Neural cell (in vitro differentiated cells): ENCODE results near the gene KCTD10. TPM values are rescaled to one million over a fixed set of nuclear protein-coding genes. Genes with fewer than 3 reads are reported as not detected.

Experiments
- H2AFZ ChIP-seq: fragments of 200-600, 300-800 bp; sonication (generic), shearing (Covaris generic); 2 replicates; pipeline ENCODE4 v1.6.0; 2014; ENCODE audit warnings: low read depth, mild to moderate bottlenecking, antibody characterized with exemption, low read length, moderate library complexity
- H3F3A ChIP-seq: fragments of 200-600 bp; shearing (Covaris generic); 2 replicates; pipeline ENCODE4 v1.6.1; 2016; ENCODE audit warnings: mild to moderate bottlenecking, moderate library complexity, mixed read lengths, antibody characterized with exemption, low read length; ENCODE audit not compliant: insufficient read depth, poor library complexity, severe bottlenecking
- H3K27ac ChIP-seq: fragments of 200-600, 300-800 bp; sonication (generic), shearing (Covaris generic); 2 replicates; pipeline ENCODE4 v1.5.1; 2014; ENCODE audit warnings: mild to moderate bottlenecking, low read length, moderate library complexity
- H3K27me3 ChIP-seq: fragments of 300-800, 200-600 bp; sonication (generic), shearing (Covaris generic); 2 replicates; pipeline ENCODE4 v1.6.0; 2014; ENCODE audit warnings: mild to moderate bottlenecking, low read depth, low read length, moderate library complexity; ENCODE audit not compliant: insufficient read depth
- H3K36me3 ChIP-seq: fragments of 300-800, 200-600 bp; sonication (generic), shearing (Covaris generic); 2 replicates; pipeline ENCODE4 v1.5.1; 2014; ENCODE audit warnings: mild to moderate bottlenecking, antibody characterized with exemption, low read length, moderate library complexity; ENCODE audit not compliant: insufficient read depth
- H3K4me2 ChIP-seq: fragments of 300-800, 200-600 bp; sonication (generic), shearing (Covaris generic); 2 replicates; pipeline ENCODE4 v1.6.0; 2014; ENCODE audit warnings: mild to moderate bottlenecking, low read length
- H3K4me3 ChIP-seq: fragments of 300-800, 200-600 bp; sonication (generic), shearing (Covaris generic); 2 replicates; pipeline ENCODE4 v1.5.1; 2014; ENCODE audit warnings: mild to moderate bottlenecking, low read length, moderate library complexity
- H3K79me2 ChIP-seq: fragments of 200-600 bp; shearing (Covaris generic); replicated peaks from 2 replicates; pipeline ENCODE4 v1.6.0; 2014; ENCODE audit warnings: mild to moderate bottlenecking, low read length, moderate library complexity; ENCODE audit not compliant: insufficient read depth
- H3K9ac ChIP-seq: fragments of 300-800, 200-600 bp; sonication (generic), shearing (Covaris generic); 2 replicates; pipeline ENCODE4 v1.6.1; 2016; ENCODE audit warnings: mild to moderate bottlenecking, low read length, mixed read lengths
- H3K9me2 ChIP-seq: fragments of 200-600 bp; shearing (Covaris generic); 2 replicates; pipeline ENCODE4 v1.6.1; 2016; ENCODE audit warnings: mild to moderate bottlenecking, low read length, mixed read lengths; ENCODE audit not compliant: insufficient read depth
- H3K9me3 ChIP-seq: fragments of 200-600, 300-800 bp; sonication (generic), shearing (Covaris generic); 2 replicates; pipeline ENCODE4 v1.6.1; 2016; ENCODE audit warnings: mild to moderate bottlenecking, mixed run types, low read length, moderate library complexity, mixed read lengths
- H4K20me1 ChIP-seq: fragments of 200-600 bp; shearing (Covaris generic); 2 replicates; pipeline ENCODE4 v1.6.1; 2016; ENCODE audit warnings: mild to moderate bottlenecking, mixed run types; ENCODE audit not compliant: insufficient read depth
- EP300 ChIP-seq: fragments of 450-650 bp; conservative IDR thresholded peaks from 2 replicates; pipeline ENCODE4 v1.6.1; 2014; ENCODE audit warnings: antibody characterized with exemption, mild to moderate bottlenecking, moderate library complexity; ENCODE audit not compliant: poor library complexity, severe bottlenecking
- EZH2 ChIP-seq: fragments of 200-600, 300-800 bp; shearing (Covaris generic), sonication (generic); IDR thresholded peaks from 2 replicates; pipeline ENCODE4 v1.6.1; 2014; ENCODE audit warnings: antibody characterized with exemption, low read length, borderline replicate concordance, mild to moderate bottlenecking; ENCODE audit not compliant: insufficient read depth, poor library complexity, severe bottlenecking
- MXI1 ChIP-seq: fragments of 450-650 bp; conservative IDR thresholded peaks from 2 replicates; pipeline ENCODE4 v1.6.1; 2014; ENCODE audit warnings: antibody characterized with exemption, mild to moderate bottlenecking; ENCODE audit not compliant: poor library complexity, severe bottlenecking
- POLR2AphosphoS5 ChIP-seq: IDR thresholded peaks from 2 replicates; pipeline ENCODE4 v1.6.1; 2012
- RAD21 ChIP-seq: fragments of 450-650 bp; conservative IDR thresholded peaks from 2 replicates; pipeline ENCODE4 v1.6.1; 2014; ENCODE audit warnings: antibody characterized with exemption, mild to moderate bottlenecking, moderate library complexity
- SMC3 ChIP-seq: fragments of 450-650 bp; conservative IDR thresholded peaks from 2 replicates; pipeline ENCODE4 v1.6.1; 2014; ENCODE audit warnings: antibody characterized with exemption, mild to moderate bottlenecking, moderate library complexity; ENCODE audit not compliant: poor library complexity
- TAF1 ChIP-seq: IDR thresholded peaks from 2 replicates; pipeline ENCODE4 v1.6.1; 2012; ENCODE audit warnings: low read depth
- polyA plus RNA-seq: library from polyadenylated mRNA; depleted of rRNA; stranded (reverse); fragments of >200 nt; gene quantifications from 2 replicates; pipeline ENCODE4 v1.2.3, GENCODE V29; 2014
- TF ChIP-seq, protein P1 (sequence below): fragments of 450-650 bp; IDR thresholded peaks from 2 replicates; pipeline ENCODE4 v1.5.1; 2014; ENCODE audit warnings: antibody characterized with exemption, mild to moderate bottlenecking, moderate library complexity; ENCODE audit not compliant: poor library complexity, severe bottlenecking
- TF ChIP-seq, protein P2 (sequence below): IDR thresholded peaks from 2 replicates; pipeline ENCODE4 v1.6.1; 2012; ENCODE audit warnings: borderline replicate concordance

The KCTD10 gene
- polyA plus RNA-seq, 1 donor from 2014 or later = 69.4 TPM

DNA sequence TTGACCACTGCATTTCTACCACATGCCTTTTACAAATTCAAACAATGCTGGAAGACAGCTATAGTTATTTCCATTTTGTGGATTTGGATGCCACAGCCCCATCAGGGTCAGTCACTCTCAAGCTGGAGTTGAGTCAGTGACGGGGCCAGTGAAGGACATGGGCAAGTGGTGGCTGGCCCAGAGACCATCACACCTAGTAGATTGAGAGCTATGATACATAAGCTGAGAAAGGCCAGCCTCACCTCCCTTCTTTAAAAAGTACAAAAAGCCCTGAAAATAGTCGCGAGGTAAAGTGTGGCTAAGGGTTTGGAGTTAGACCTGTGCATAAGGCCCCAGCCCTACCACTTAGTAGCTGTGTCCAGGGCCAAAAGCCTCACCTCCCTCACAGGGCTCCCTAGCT lies 4.1 kb downstream of the KCTD10 start:
- peaks cover 4% of the 10 kb centered on the region for H4K20me1 ChIP-seq
- peaks cover 82% of the 10 kb centered on the region for H3K79me2 ChIP-seq
- H3K4me2 ChIP-seq = no peak overlapping the region
- H3F3A ChIP-seq = no peaks in the 10 kb centered on the region
- no peaks in the 10 kb centered on the region for H3K27me3 ChIP-seq
- H3K9me3 ChIP-seq = no peaks in the 10 kb centered on the region
- H3K27ac ChIP-seq = no peak overlapping the region
- TF ChIP-seq POLR2AphosphoS5 = no peak
- no peak overlapping the region for H2AFZ ChIP-seq
- H3K4me3 ChIP-seq = no peak overlapping the region
- no peaks in the 10 kb centered on the region for H3K36me3 ChIP-seq
- no peak overlapping the region for H3K9ac ChIP-seq
- no peaks in the 10 kb centered on the region for H3K9me2 ChIP-seq

DNA sequence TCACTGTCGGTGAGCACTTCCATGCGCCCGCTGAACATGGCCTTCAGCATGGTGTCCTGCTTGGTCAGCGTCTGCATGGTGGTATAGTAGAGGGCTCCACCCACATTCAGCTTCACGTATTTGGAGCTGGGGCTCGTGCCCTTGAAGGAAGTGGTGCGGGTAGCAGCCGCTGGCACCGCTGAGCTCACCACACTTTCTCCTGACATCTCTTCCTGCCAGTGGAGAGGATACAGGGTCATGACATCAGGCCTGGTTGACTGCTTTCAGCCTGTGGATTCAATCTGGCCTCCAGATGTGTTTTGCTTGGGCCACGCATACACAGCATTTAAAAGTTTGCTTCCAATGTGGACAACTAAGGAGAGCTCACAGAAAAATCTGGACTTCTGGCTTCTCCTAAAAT lies 7.6 kb downstream of the KCTD10 start:
- H3K27me3 ChIP-seq = no peaks in the 10 kb centered on the region
- H3K4me3 ChIP-seq = no peak overlapping the region
- H3K4me2 ChIP-seq = no peak overlapping the region
- no peak overlapping the region for H3K9ac ChIP-seq
- H3K79me2 ChIP-seq = peaks cover 67% of the 10 kb centered on the region
- H4K20me1 ChIP-seq = peaks cover 13% of the 10 kb centered on the region
- H3K9me2 ChIP-seq = no peaks in the 10 kb centered on the region
- no peaks in the 10 kb centered on the region for H3K36me3 ChIP-seq
- TF ChIP-seq SMC3 = no peak
- TF ChIP-seq EZH2 = no peak
- TF ChIP-seq RAD21 = no peak
- TF ChIP-seq EP300 = no peak
- TF ChIP-seq, protein P1, sequence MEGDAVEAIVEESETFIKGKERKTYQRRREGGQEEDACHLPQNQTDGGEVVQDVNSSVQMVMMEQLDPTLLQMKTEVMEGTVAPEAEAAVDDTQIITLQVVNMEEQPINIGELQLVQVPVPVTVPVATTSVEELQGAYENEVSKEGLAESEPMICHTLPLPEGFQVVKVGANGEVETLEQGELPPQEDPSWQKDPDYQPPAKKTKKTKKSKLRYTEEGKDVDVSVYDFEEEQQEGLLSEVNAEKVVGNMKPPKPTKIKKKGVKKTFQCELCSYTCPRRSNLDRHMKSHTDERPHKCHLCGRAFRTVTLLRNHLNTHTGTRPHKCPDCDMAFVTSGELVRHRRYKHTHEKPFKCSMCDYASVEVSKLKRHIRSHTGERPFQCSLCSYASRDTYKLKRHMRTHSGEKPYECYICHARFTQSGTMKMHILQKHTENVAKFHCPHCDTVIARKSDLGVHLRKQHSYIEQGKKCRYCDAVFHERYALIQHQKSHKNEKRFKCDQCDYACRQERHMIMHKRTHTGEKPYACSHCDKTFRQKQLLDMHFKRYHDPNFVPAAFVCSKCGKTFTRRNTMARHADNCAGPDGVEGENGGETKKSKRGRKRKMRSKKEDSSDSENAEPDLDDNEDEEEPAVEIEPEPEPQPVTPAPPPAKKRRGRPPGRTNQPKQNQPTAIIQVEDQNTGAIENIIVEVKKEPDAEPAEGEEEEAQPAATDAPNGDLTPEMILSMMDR = no peak
- TF ChIP-seq TAF1 = no peak
- TF ChIP-seq, protein P2, sequence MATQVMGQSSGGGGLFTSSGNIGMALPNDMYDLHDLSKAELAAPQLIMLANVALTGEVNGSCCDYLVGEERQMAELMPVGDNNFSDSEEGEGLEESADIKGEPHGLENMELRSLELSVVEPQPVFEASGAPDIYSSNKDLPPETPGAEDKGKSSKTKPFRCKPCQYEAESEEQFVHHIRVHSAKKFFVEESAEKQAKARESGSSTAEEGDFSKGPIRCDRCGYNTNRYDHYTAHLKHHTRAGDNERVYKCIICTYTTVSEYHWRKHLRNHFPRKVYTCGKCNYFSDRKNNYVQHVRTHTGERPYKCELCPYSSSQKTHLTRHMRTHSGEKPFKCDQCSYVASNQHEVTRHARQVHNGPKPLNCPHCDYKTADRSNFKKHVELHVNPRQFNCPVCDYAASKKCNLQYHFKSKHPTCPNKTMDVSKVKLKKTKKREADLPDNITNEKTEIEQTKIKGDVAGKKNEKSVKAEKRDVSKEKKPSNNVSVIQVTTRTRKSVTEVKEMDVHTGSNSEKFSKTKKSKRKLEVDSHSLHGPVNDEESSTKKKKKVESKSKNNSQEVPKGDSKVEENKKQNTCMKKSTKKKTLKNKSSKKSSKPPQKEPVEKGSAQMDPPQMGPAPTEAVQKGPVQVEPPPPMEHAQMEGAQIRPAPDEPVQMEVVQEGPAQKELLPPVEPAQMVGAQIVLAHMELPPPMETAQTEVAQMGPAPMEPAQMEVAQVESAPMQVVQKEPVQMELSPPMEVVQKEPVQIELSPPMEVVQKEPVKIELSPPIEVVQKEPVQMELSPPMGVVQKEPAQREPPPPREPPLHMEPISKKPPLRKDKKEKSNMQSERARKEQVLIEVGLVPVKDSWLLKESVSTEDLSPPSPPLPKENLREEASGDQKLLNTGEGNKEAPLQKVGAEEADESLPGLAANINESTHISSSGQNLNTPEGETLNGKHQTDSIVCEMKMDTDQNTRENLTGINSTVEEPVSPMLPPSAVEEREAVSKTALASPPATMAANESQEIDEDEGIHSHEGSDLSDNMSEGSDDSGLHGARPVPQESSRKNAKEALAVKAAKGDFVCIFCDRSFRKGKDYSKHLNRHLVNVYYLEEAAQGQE = no peak
- TF ChIP-seq POLR2AphosphoS5 = no peak
- TF ChIP-seq MXI1 = no peak
- H2AFZ ChIP-seq = no peak overlapping the region
- H3K27ac ChIP-seq = no peak overlapping the region
- H3F3A ChIP-seq = no peaks in the 10 kb centered on the region
- no peaks in the 10 kb centered on the region for H3K9me3 ChIP-seq
